Peyer's patch (tissue), 4 donors: ENCODE results near the gene RAB3GAP1. TPM values are rescaled to one million over a fixed set of nuclear protein-coding genes. Genes with fewer than 3 reads are reported as not detected.

Experiments used
- DNase-seq, 3 donors: peaks; one replicate each; pipeline ENCODE4 v3.0.0-alpha.2; 2017 to 2019
- H3K27ac ChIP-seq, 4 donors: fragments of 200-600 bp; sonication (generic); one replicate each; pipeline ENCODE4 v1.5.1; 2016 to 2019
- H3K27me3 ChIP-seq, 2 donors: fragments of 200-600 bp; sonication (generic); one replicate each; pipeline ENCODE4 v1.5.1; 2019
- H3K36me3 ChIP-seq, 3 donors: fragments of 200-600 bp; sonication (generic); one replicate each; pipeline ENCODE4 v1.5.1; 2016 to 2019
- H3K4me1 ChIP-seq, 4 donors: fragments of 200-600 bp; sonication (generic); one replicate each; pipeline ENCODE4 v1.5.1; 2016 to 2019
- H3K4me3 ChIP-seq, 4 donors: fragments of 200-600 bp; sonication (generic); 1 replicate in 3 of 4; 2 replicates in 1 of 4; pipeline ENCODE4 v1.5.1; 2016 to 2019; ENCODE audit warnings: mild to moderate bottlenecking in 1 of 4
- H3K9me3 ChIP-seq, 4 donors: fragments of 200-600 bp; sonication (generic); one replicate each; pipeline ENCODE4 v1.5.1; 2016 to 2019; ENCODE audit warnings: mild to moderate bottlenecking in 1 of 4
- CTCF ChIP-seq, 6 experiments: fragments of 450-650 bp in 4 of 6; fragments of 200-600 bp in 2 of 6; sonication (generic) in 1 of 6; IDR thresholded peaks; one replicate each; pipeline ENCODE4 v1.5.1; 2017 to 2019; ENCODE audit warnings: antibody characterized with exemption in 6 of 6, mild to moderate bottlenecking in 3 of 6, moderate library complexity in 1 of 6
- POLR2A ChIP-seq, 2 donors: fragments of 450-650 bp; IDR thresholded peaks; one replicate each; pipeline ENCODE4 v1.5.1; 2017; ENCODE audit warnings: antibody characterized with exemption in 2 of 2, mild to moderate bottlenecking in 2 of 2, moderate library complexity in 2 of 2
- total RNA-seq, 4 donors: library from RNA; depleted of rRNA; stranded (reverse); fragments of >200 nt; gene quantifications; one replicate each; pipeline ENCODE4 v1.1.0, GENCODE V29; 2016

RAB3GAP1 gene
- total RNA-seq, 4 donors from 2014 or later, result 34.5 to 89.1 (median 43.0) TPM

GRCh38 chr2:135162377-135162776, 110.3 kb downstream of the RAB3GAP1 start:
- Histone ChIP-seq H3K9me3 (no peaks in the 10 kb centered on the region), H3K36me3 (peaks cover 0 to 72% (median 0%) of the 10 kb centered on the region in 3 donors), H3K4me1 (no peaks in the 10 kb centered on the region), H3K4me3 (no peak overlapping the region), H3K27ac (no peak overlapping the region), H3K27me3 (no peaks in the 10 kb centered on the region)
- DNase-seq, result no peak
- TF ChIP-seq POLR2A (IDR thresholded peaks at IDR 0.05), result no peak

GRCh38 chr2:135162786-135163185, 110.7 kb downstream of the RAB3GAP1 start:
- H3K27me3 ChIP-seq, result no peaks in the 10 kb centered on the region
- H3K4me1 ChIP-seq, result no peaks in the 10 kb centered on the region
- no peaks in the 10 kb centered on the region for H3K9me3 ChIP-seq
- no peak overlapping the region for H3K4me3 ChIP-seq
- H3K27ac ChIP-seq, result no peak overlapping the region
- TF ChIP-seq CTCF (IDR thresholded peaks at IDR 0.05) (no peak), POLR2A (IDR thresholded peaks at IDR 0.05) (no peak)
- H3K36me3 ChIP-seq, result peaks cover 0 to 73% (median 0%) of the 10 kb centered on the region in 3 donors
- no peak for DNase-seq

GRCh38 chr2:135163306-135163705, 111.2 kb downstream of the RAB3GAP1 start:
- H3K27ac ChIP-seq, result no peak overlapping the region
- DNase-seq, result no peak
- no peak for TF ChIP-seq POLR2A (IDR thresholded peaks at IDR 0.05)
- no peak for TF ChIP-seq CTCF (IDR thresholded peaks at IDR 0.05)
- no peak overlapping the region for H3K4me3 ChIP-seq
- H3K9me3 ChIP-seq, result no peaks in the 10 kb centered on the region
- no peaks in the 10 kb centered on the region for H3K4me1 ChIP-seq
- peaks cover 0 to 73% (median 0%) of the 10 kb centered on the region in 3 donors for H3K36me3 ChIP-seq
- H3K27me3 ChIP-seq, result no peaks in the 10 kb centered on the region

GRCh38 chr2:135163901-135164300, 111.8 kb downstream of the RAB3GAP1 start:
- DNase-seq, result no peak
- Histone ChIP-seq H3K9me3 (no peaks in the 10 kb centered on the region), H3K4me3 (no peak overlapping the region), H3K36me3 (peaks cover 0 to 73% (median 0%) of the 10 kb centered on the region in 3 donors), H3K27me3 (no peaks in the 10 kb centered on the region), H3K4me1 (no peaks in the 10 kb centered on the region), H3K27ac (no peak overlapping the region)
- TF ChIP-seq CTCF (IDR thresholded peaks at IDR 0.05), result no peak
- no peak for TF ChIP-seq POLR2A (IDR thresholded peaks at IDR 0.05)

GRCh38 chr2:135164431-135164830, 112.3 kb downstream of the RAB3GAP1 start:
- Histone ChIP-seq H3K9me3 (no peaks in the 10 kb centered on the region), H3K27ac (no peak overlapping the region), H3K4me1 (no peaks in the 10 kb centered on the region), H3K36me3 (peaks cover 0 to 73% (median 0%) of the 10 kb centered on the region in 3 donors), H3K4me3 (no peak overlapping the region), H3K27me3 (no peaks in the 10 kb centered on the region)
- no peak for TF ChIP-seq POLR2A (IDR thresholded peaks at IDR 0.05)
- no peak for TF ChIP-seq CTCF (IDR thresholded peaks at IDR 0.05)
- DNase-seq, result no peak

- Histone ChIP-seq H3K27ac (no peak overlapping the region), H3K36me3 (peaks cover 0 to 84% (median 0%) of the 10 kb centered on the region in 3 donors), H3K9me3 (no peaks in the 10 kb centered on the region), H3K4me1 (no peaks in the 10 kb centered on the region), H3K4me3 (no peak overlapping the region), H3K27me3 (no peaks in the 10 kb centered on the region)
- no peak for DNase-seq
- TF ChIP-seq CTCF (IDR thresholded peaks at IDR 0.05) (no peak), POLR2A (IDR thresholded peaks at IDR 0.05) (no peak)
Observed at GRCh38 chr2:135167273-135167672, 115.2 kb downstream of the RAB3GAP1 start.
